Fibroblast of the conjunctiva (primary cell): Measurements from ENCODE around the gene ALCAM.
A peak's percentile ranks its signal among the peaks of the same experiment; 100 is the strongest.
"Not testable (repeated sequence)": the region's sequence is repeated elsewhere in the genome, so short reads cannot be mapped to it uniquely, and the experiment has no call there.

Experiments
- DNase-seq: peaks from one replicate; pipeline ENCODE4 v3.0.0-alpha.2; 2010; ENCODE audit warnings: low read depth

ALCAM gene

GRCh38 chr3:105598042-105598796, 231.5 kb downstream of the ALCAM start:
- peak; percentile 69 for DNase-seq

- DNase-seq, result no peak
These were observed 232.6 kb downstream of the ALCAM start for GRCh38 chr3:105599350-105599749.

GRCh38 chr3:105601756-105602155, 235.0 kb downstream of the ALCAM start:
- DNase-seq, result not testable (repeated sequence)

- not testable (repeated sequence) for DNase-seq
These were observed 235.6 kb downstream of the ALCAM start for GRCh38 chr3:105602286-105602685.

GRCh38 chr3:105603516-105603915, 236.8 kb downstream of the ALCAM start:
- not testable (repeated sequence) for DNase-seq

- DNase-seq, result no peak
These were observed 239.3 kb downstream of the ALCAM start for GRCh38 chr3:105606016-105606415.

GRCh38 chr3:105608623-105609022, 241.9 kb downstream of the ALCAM start:
- no peak for DNase-seq

- no peak for DNase-seq
These were observed 243.8 kb downstream of the ALCAM start for GRCh38 chr3:105610473-105610872.

GRCh38 chr3:105611304-105612192, 244.8 kb downstream of the ALCAM start:
- DNase-seq, result no peak

- DNase-seq, result no peak
These were observed 246.4 kb downstream of the ALCAM start for GRCh38 chr3:105613120-105613519.

GRCh38 chr3:105614288-105615030, 247.8 kb downstream of the ALCAM start:
- no peak for DNase-seq

- DNase-seq, result no peak
These were observed 249.1 kb downstream of the ALCAM start for GRCh38 chr3:105615814-105616213.

GRCh38 chr3:105616374-105617121, 249.8 kb downstream of the ALCAM start:
- no peak for DNase-seq

GRCh38 chr3:105618556-105618955, 251.8 kb downstream of the ALCAM start:
- DNase-seq, result no peak

GRCh38 chr3:105619651-105620050, 252.9 kb downstream of the ALCAM start:
- no peak for DNase-seq

GRCh38 chr3:105620236-105620635, 253.5 kb downstream of the ALCAM start:
- no peak for DNase-seq

GRCh38 chr3:105622169-105622568, 255.5 kb downstream of the ALCAM start:
- no peak for DNase-seq
